H9 (cell line): ENCODE measurements around the gene NR3C2. TPM values are rescaled to one million over a fixed set of nuclear protein-coding genes. Genes with fewer than 3 reads are reported as not detected.

Experiments used
- DNase-seq: peaks from one replicate; pipeline ENCODE4 v3.0.0-alpha.2; 2017
- H2AFZ ChIP-seq: one replicate; pipeline ENCODE4 v1.6.1; 2013; ENCODE audit warnings: mild to moderate bottlenecking, low read length, control low read depth, moderate library complexity
- H2AK5ac ChIP-seq: 2 replicates; pipeline ENCODE4 v1.6.1; 2013; ENCODE audit warnings: low read length, control low read depth, mixed read lengths; ENCODE audit not compliant: insufficient read length
- H2BK120ac ChIP-seq: one replicate; pipeline ENCODE4 v1.6.1; 2013; ENCODE audit warnings: low read depth, mild to moderate bottlenecking, low read length, control low read depth, inconsistent platforms; ENCODE audit not compliant: poor library complexity, severe bottlenecking
- H2BK12ac ChIP-seq: 2 replicates; pipeline ENCODE4 v1.6.1; 2013; ENCODE audit warnings: low read length, control low read depth, mixed read lengths, low read depth; ENCODE audit not compliant: insufficient read length
- H2BK15ac ChIP-seq: 2 replicates; pipeline ENCODE4 v1.6.1; 2013; ENCODE audit warnings: low read depth, low read length, control low read depth
- H2BK20ac ChIP-seq: one replicate; pipeline ENCODE4 v1.6.1; 2013; ENCODE audit warnings: low read depth, mild to moderate bottlenecking, low read length, control low read depth, inconsistent platforms; ENCODE audit not compliant: poor library complexity, severe bottlenecking
- H2BK5ac ChIP-seq: 2 replicates; pipeline ENCODE4 v1.6.1; 2013; ENCODE audit warnings: low read length, control low read depth, mixed read lengths; ENCODE audit not compliant: insufficient read length
- H3K14ac ChIP-seq: 2 replicates; pipeline ENCODE4 v1.6.1; 2013; ENCODE audit warnings: low read length, control low read depth; ENCODE audit not compliant: insufficient read depth
- H3K18ac ChIP-seq: 2 replicates; pipeline ENCODE4 v1.6.1; 2013; ENCODE audit warnings: low read depth, mild to moderate bottlenecking, mixed read lengths, low read length, control low read depth; ENCODE audit not compliant: insufficient read length
- H3K23ac ChIP-seq: 2 replicates; pipeline ENCODE4 v1.6.1; 2013; ENCODE audit warnings: low read length, control low read depth, mixed read lengths, low read depth; ENCODE audit not compliant: insufficient read length
- H3K23me2 ChIP-seq: 2 replicates; pipeline ENCODE4 v1.6.1; 2013; ENCODE audit warnings: low read depth, mild to moderate bottlenecking, mixed read lengths, low read length, control low read depth; ENCODE audit not compliant: insufficient read length, poor library complexity, severe bottlenecking
- H3K27ac ChIP-seq: 2 replicates; pipeline ENCODE4 v1.5.1; 2013; ENCODE audit warnings: low read length, control low read depth, mixed read lengths, low read depth; ENCODE audit not compliant: insufficient read length
- H3K27me3 ChIP-seq: 2 replicates; pipeline ENCODE4 v1.6.1; 2013; ENCODE audit warnings: low read length, control low read depth, inconsistent platforms; ENCODE audit not compliant: insufficient read depth
- H3K4ac ChIP-seq: 2 replicates; pipeline ENCODE4 v1.6.1; 2013; ENCODE audit warnings: low read depth, mild to moderate bottlenecking, control low read depth, inconsistent platforms, low read length, moderate library complexity
- H3K4me1 ChIP-seq: 2 replicates; pipeline ENCODE4 v1.6.1; 2013; ENCODE audit warnings: low read length, control low read depth, inconsistent platforms; ENCODE audit not compliant: insufficient read depth
- H3K4me2 ChIP-seq: 2 replicates; pipeline ENCODE4 v1.6.1; 2013; ENCODE audit warnings: low read length, control low read depth, mixed read lengths; ENCODE audit not compliant: insufficient read length, insufficient read depth
- H3K56ac ChIP-seq: 2 replicates; pipeline ENCODE4 v1.6.1; 2013; ENCODE audit warnings: low read depth, mild to moderate bottlenecking, mixed read lengths, low read length, control low read depth; ENCODE audit not compliant: insufficient read length
- H3K79me1 ChIP-seq: 2 replicates; pipeline ENCODE4 v1.6.1; 2013; ENCODE audit warnings: low read depth, mild to moderate bottlenecking, moderate library complexity, low read length, control low read depth, inconsistent platforms; ENCODE audit not compliant: insufficient read depth, poor library complexity, severe bottlenecking
- H3K79me2 ChIP-seq: 2 replicates; pipeline ENCODE4 v1.6.1; 2013; ENCODE audit warnings: low read length, control low read depth, inconsistent platforms; ENCODE audit not compliant: insufficient read depth
- H3K9ac ChIP-seq: 2 replicates; pipeline ENCODE4 v1.6.1; 2013; ENCODE audit warnings: low read length, control low read depth, mixed read lengths; ENCODE audit not compliant: insufficient read length; ENCODE audit errors: extremely low read depth
- H3K9me3 ChIP-seq: one replicate; pipeline ENCODE4 v1.6.1; 2013; ENCODE audit warnings: low read depth, low read length, inconsistent platforms; ENCODE audit not compliant: control insufficient read depth
- H3T11ph ChIP-seq: one replicate; pipeline ENCODE4 v1.6.1; 2013; ENCODE audit warnings: mild to moderate bottlenecking, low read length, control low read depth, inconsistent platforms
- H4K20me1 ChIP-seq: one replicate; pipeline ENCODE4 v1.6.1; 2013; ENCODE audit not compliant: control insufficient read depth, insufficient read length, insufficient read depth
- H4K5ac ChIP-seq: 2 replicates; pipeline ENCODE4 v1.6.1; 2013; ENCODE audit warnings: low read depth, mild to moderate bottlenecking, mixed read lengths, low read length, control low read depth; ENCODE audit not compliant: insufficient read length
- H4K8ac ChIP-seq: replicated peaks from 2 replicates; pipeline ENCODE4 v1.6.1; 2013; ENCODE audit warnings: low read length, control low read depth, mixed read lengths, low read depth; ENCODE audit not compliant: insufficient read length
- H4K91ac ChIP-seq: 2 replicates; pipeline ENCODE4 v1.6.1; 2013; ENCODE audit warnings: low read depth, mild to moderate bottlenecking, moderate library complexity, mixed read lengths, low read length, control low read depth; ENCODE audit not compliant: insufficient read length
- H3K27ac Mint-ChIP-seq, 3 experiments: 2 replicates in 2 of 3; 3 replicates in 1 of 3; pipeline ENCODE4 v1.8.0; 2020 to 2021; ENCODE audit warnings: mixed read lengths in 3 of 3, mild to moderate bottlenecking in 1 of 3, moderate library complexity in 1 of 3
- H3K27me3 Mint-ChIP-seq: 2 replicates; pipeline ENCODE4 v1.8.0; 2021; ENCODE audit warnings: low read depth, mild to moderate bottlenecking, moderate library complexity, mixed read lengths
- H3K36me3 Mint-ChIP-seq, 3 experiments: 2 replicates in 2 of 3; 3 replicates in 1 of 3; pipeline ENCODE4 v1.8.0; 2020 to 2021; ENCODE audit warnings: low read depth in 3 of 3, mixed read lengths in 3 of 3; ENCODE audit not compliant: insufficient read depth in 1 of 3
- H3K4me1 Mint-ChIP-seq, 2 experiments: 2 replicates each; pipeline ENCODE4 v1.8.0; 2020; ENCODE audit warnings: mixed read lengths in 2 of 2
- H3K4me3 Mint-ChIP-seq, 2 experiments: 2 replicates in 1 of 2; 3 replicates in 1 of 2; pipeline ENCODE4 v1.8.0; 2020 to 2021; ENCODE audit warnings: mild to moderate bottlenecking in 2 of 2, mixed read lengths in 2 of 2, moderate library complexity in 1 of 2
- H3K9me3 Mint-ChIP-seq, 2 experiments: 2 replicates in 1 of 2; 3 replicates in 1 of 2; pipeline ENCODE4 v1.8.0; 2020; ENCODE audit warnings: mild to moderate bottlenecking in 2 of 2, mixed read lengths in 2 of 2, moderate library complexity in 1 of 2
- CTCF ChIP-seq: fragments of 200-600 bp; sonication (generic); conservative IDR thresholded peaks from 3 replicates; pipeline ENCODE4 v1.8.0; 2021; ENCODE audit warnings: antibody characterized with exemption, mild to moderate bottlenecking
- WGBS: extraction: QIAGEN DNeasy Blood & Tissue Kit; methylation state at CpG from one replicate; pipeline ENCODE4 v1.1.7; 2013; ENCODE audit warnings: missing lambda C conversion rate, low lambda C conversion rate, mixed read lengths; ENCODE audit not compliant: insufficient read length; ENCODE audit errors: extremely low coverage; 5-methylcytosine and 5-hydroxymethylcytosine counted together
- total RNA-seq: library from RNA; stranded (reverse); gene quantifications from 2 replicates; pipeline ENCODE4 v1.2.1, GENCODE V29; 2021

NR3C2 gene
- total RNA-seq, 1 experiment from 2014 or later: 1.4 TPM

GRCh38 chr4:148074462-148074861 lies 367.8 kb downstream of the NR3C2 start:
- Histone ChIP-seq H3K4me2 (no peak overlapping the region), H3K18ac (no peak overlapping the region), H3K23ac (no peak overlapping the region), H3T11ph (no peak overlapping the region), H2BK12ac (no peak overlapping the region), H3K14ac (no peak overlapping the region), H2BK20ac (no peak overlapping the region), H2BK15ac (no peak overlapping the region), H2BK5ac (no peak overlapping the region), H2AFZ (no peak overlapping the region), H4K5ac (no peak overlapping the region), H3K79me2 (no peaks in the 10 kb centered on the region), H3K4me1 (no peaks in the 10 kb centered on the region), H3K9ac (no peak overlapping the region), H3K23me2 (no peaks in the 10 kb centered on the region), H3K9me3 (peaks cover 14% of the 10 kb centered on the region), H3K27me3 (no peaks in the 10 kb centered on the region), H3K27ac (no peak overlapping the region), H4K20me1 (no peaks in the 10 kb centered on the region), H3K79me1 (no peaks in the 10 kb centered on the region), H2BK120ac (no peak overlapping the region), H3K4ac (no peak overlapping the region), H4K91ac (no peak overlapping the region), H2AK5ac (no peak overlapping the region), H4K8ac (no peak overlapping the region), H3K56ac (no peak overlapping the region)
- Mint-ChIP-seq H3K9me3 (peaks cover 29 to 36% of the 10 kb centered on the region in 2 experiments), H3K4me3 (no peak overlapping the region), H3K27me3 (no peaks in the 10 kb centered on the region), H3K27ac (no peak overlapping the region), H3K36me3 (peaks cover 19 to 39% (median 36%) of the 10 kb centered on the region in 3 experiments), H3K4me1 (peaks cover 4 to 7% of the 10 kb centered on the region in 2 experiments; a peak in 3 of 4 replicates)
- no peak for TF ChIP-seq CTCF
- no CpG with 5 or more reads among the region's 5 CpGs for WGBS
- DNase-seq: no peak
